22Rv1 (cell line): Measurements from ENCODE around the gene DCDC2B.
A peak's percentile ranks its signal among the peaks of the same experiment; 100 is the strongest.

Experiments used
- H3K27ac ChIP-seq: fragments of 450-650 bp; 2 replicates; pipeline ENCODE4 v1.5.1; 2017
- CTCF ChIP-seq: fragments of 450-650 bp; IDR thresholded peaks from 2 replicates; pipeline ENCODE4 v1.5.1; 2017; ENCODE audit warnings: mild to moderate bottlenecking
- ZFX ChIP-seq: fragments of 450-650 bp; IDR thresholded peaks from 2 replicates; pipeline ENCODE4 v1.6.1; 2017; ENCODE audit warnings: antibody characterized with exemption, borderline replicate concordance

The DCDC2B gene

GRCh38 chr1:32201011-32201855 is 7.7 kb upstream of the DCDC2B start:
- no peak for TF ChIP-seq ZFX
- no peak for TF ChIP-seq CTCF
- H3K27ac ChIP-seq = peak overlapping the region; percentile 80

GRCh38 chr1:32204943-32205361 is 3.9 kb upstream of the DCDC2B start:
- no peak for TF ChIP-seq ZFX
- no peak for TF ChIP-seq CTCF
- peak overlapping the region; percentile 78 for H3K27ac ChIP-seq

GRCh38 chr1:32205401-32206370 is 3.2 kb upstream of the DCDC2B start, which contains the start of gene IQCC:
IQCC (plus strand) TSS chr1:32205671; CDS start chr1:32205682, 11 bp downstream.
- no peak for TF ChIP-seq CTCF
- TF ChIP-seq ZFX = no peak

GRCh38 chr1:32208469-32208868 is 420 bp upstream of the DCDC2B start:
- TF ChIP-seq ZFX (no peak), CTCF (no peak)
- peak overlapping the region; percentile 78 for H3K27ac ChIP-seq

More at GRCh38 chr1:32205401-32206370, 3.2 kb upstream of the DCDC2B start, which contains the start of gene IQCC:
- H3K27ac ChIP-seq = peak within 1 kb of the TSS; percentile 78

GRCh38 chr1:32215629-32216480 is 7.0 kb downstream of the DCDC2B start:
- TF ChIP-seq CTCF (peak; percentile 86), ZFX (no peak)
- no peak overlapping the region for H3K27ac ChIP-seq

GRCh38 chr1:32216566-32216965 is 7.7 kb downstream of the DCDC2B start:
- TF ChIP-seq CTCF (no peak), ZFX (no peak)
- no peak overlapping the region for H3K27ac ChIP-seq
